HG03575 (cell line): ENCODE measurements around the gene SYPL2.
"Not testable (repeated sequence)": the region's sequence is repeated elsewhere in the genome, so short reads cannot be mapped to it uniquely, and the experiment has no call there.

ENCODE experiments used
- ATAC-seq: cut with Tn5 transposase; IDR thresholded peaks from one replicate; pipeline ENCODE4 v1.9.1; 2021; ENCODE audit not compliant: unreplicated experiment, insufficient number of reproducible peaks, low FRiP score; ENCODE audit errors: extremely low read depth

The SYPL2 gene

GRCh38 chr1:109468061-109468460, 1.7 kb downstream of the SYPL2 start:
- ATAC-seq = no peak

GRCh38 chr1:109468903-109469302, 2.6 kb downstream of the SYPL2 start:
- ATAC-seq = no peak

GRCh38 chr1:109470245-109470644, 3.9 kb downstream of the SYPL2 start:
- no peak for ATAC-seq

- ATAC-seq = no peak
Observed at GRCh38 chr1:109472779-109473178, 6.4 kb downstream of the SYPL2 start.

- ATAC-seq = not testable (repeated sequence)
Observed at GRCh38 chr1:109473284-109474057, 7.1 kb downstream of the SYPL2 start.

GRCh38 chr1:109474697-109475096, 8.4 kb downstream of the SYPL2 start:
- ATAC-seq = no peak

- no peak for ATAC-seq
Observed at GRCh38 chr1:109475261-109475660, 8.9 kb downstream of the SYPL2 start.

GRCh38 chr1:109476825-109477224, 10.5 kb downstream of the SYPL2 start:
- ATAC-seq = no peak

GRCh38 chr1:109477821-109478220, 11.5 kb downstream of the SYPL2 start:
- no peak for ATAC-seq

GRCh38 chr1:109478806-109479205, 12.5 kb downstream of the SYPL2 start:
- no peak for ATAC-seq

- ATAC-seq = no peak
Observed at GRCh38 chr1:109479311-109479710, 13.0 kb downstream of the SYPL2 start.

GRCh38 chr1:109479901-109480300, 13.6 kb downstream of the SYPL2 start:
- no peak for ATAC-seq

- ATAC-seq = no peak
Observed at GRCh38 chr1:109481646-109482045, 15.3 kb downstream of the SYPL2 start.

- no peak for ATAC-seq
Observed at GRCh38 chr1:109482242-109482641, 15.9 kb downstream of the SYPL2 start.

- ATAC-seq = no peak
Observed at GRCh38 chr1:109482791-109483671, 16.7 kb downstream of the SYPL2 start.

- no peak for ATAC-seq
Observed at GRCh38 chr1:109483672-109484518, 17.5 kb downstream of the SYPL2 start, which contains the start of gene ATXN7L2. ATXN7L2 (plus strand) TSS chr1:109483905; CDS start chr1:109483954, 49 bp downstream.

GRCh38 chr1:109484519-109484975, 18.2 kb downstream of the SYPL2 start:
- ATAC-seq = no peak

- ATAC-seq = no peak
Observed at GRCh38 chr1:109485001-109485400, 18.7 kb downstream of the SYPL2 start.

- no peak for ATAC-seq
Observed at GRCh38 chr1:109487261-109487660, 20.9 kb downstream of the SYPL2 start.
